Measurements from ENCODE around the gene PTPN2.
"Not testable (repeated sequence)": the region's sequence is repeated elsewhere in the genome, so short reads cannot be mapped to it uniquely, and the experiment has no call there.

PTPN2 gene

GRCh38 chr18:12769644-12770440 is 114.2 kb downstream of the PTPN2 start:
- no peak for DNase-seq

GRCh38 chr18:12769136-12769535 is 114.9 kb downstream of the PTPN2 start:
- no peak for DNase-seq

GRCh38 chr18:12768625-12769024 is 115.4 kb downstream of the PTPN2 start:
- no peak for DNase-seq

GRCh38 chr18:12767580-12768155 is 116.4 kb downstream of the PTPN2 start:
- no peak for DNase-seq

GRCh38 chr18:12766986-12767433 is 117.0 kb downstream of the PTPN2 start:
- DNase-seq: no peak

- DNase-seq: no peak
Observed at GRCh38 chr18:12765586-12765985, 118.5 kb downstream of the PTPN2 start.

GRCh38 chr18:12765126-12765525 is 118.9 kb downstream of the PTPN2 start:
- no peak for DNase-seq

GRCh38 chr18:12758566-12758965 is 125.5 kb downstream of the PTPN2 start:
- DNase-seq: not testable (repeated sequence)

- DNase-seq: not testable (repeated sequence)
Observed at GRCh38 chr18:12756619-12757239, 127.3 kb downstream of the PTPN2 start.

- not testable (repeated sequence) for DNase-seq
Observed at GRCh38 chr18:12755606-12756005, 128.4 kb downstream of the PTPN2 start.

GRCh38 chr18:12754511-12754910 is 129.5 kb downstream of the PTPN2 start:
- DNase-seq: no peak

- DNase-seq: no peak
Observed at GRCh38 chr18:12751891-12752290, 132.1 kb downstream of the PTPN2 start.

GRCh38 chr18:12751503-12751884 is 132.5 kb downstream of the PTPN2 start:
- no peak for DNase-seq

- no peak for DNase-seq
Observed at GRCh38 chr18:12750715-12751502, 133.1 kb downstream of the PTPN2 start.

- DNase-seq: no peak
Observed at GRCh38 chr18:12750076-12750714, 133.8 kb downstream of the PTPN2 start.

- DNase-seq: no peak
Observed at GRCh38 chr18:12749121-12749520, 134.9 kb downstream of the PTPN2 start.

GRCh38 chr18:12748671-12749070 is 135.4 kb downstream of the PTPN2 start:
- no peak for DNase-seq

- DNase-seq: no peak
Observed at GRCh38 chr18:12747530-12748315, 136.3 kb downstream of the PTPN2 start.

GRCh38 chr18:12745095-12745795 is 138.8 kb downstream of the PTPN2 start:
- no peak for DNase-seq

GRCh38 chr18:12744103-12744502 is 139.9 kb downstream of the PTPN2 start:
- no peak for DNase-seq

- DNase-seq: no peak
Observed at GRCh38 chr18:12742453-12742852, 141.6 kb downstream of the PTPN2 start.

Data from NCI-H2227 treated with DMSO at 0.1 percent for 48 hours (cell line).